NK-92 (cell line): ENCODE results near the gene NSD1.

ENCODE experiments used
- DNase-seq: peaks from one replicate; lab custom pipeline; 2025; ENCODE audit not compliant: unreplicated experiment; lab: John Stamatoyannopoulos, UW

NSD1 gene

GRCh38 chr5:177275883-177276282 is 142.3 kb downstream of the NSD1 start:
- DNase-seq = no peak

GRCh38 chr5:177276886-177277285 is 143.3 kb downstream of the NSD1 start:
- no peak for DNase-seq

- no peak for DNase-seq
These were observed 154.6 kb downstream of the NSD1 start for GRCh38 chr5:177288191-177288590.

GRCh38 chr5:177290816-177291596 is 157.4 kb downstream of the NSD1 start:
- DNase-seq = no peak

- DNase-seq = no peak
These were observed 158.2 kb downstream of the NSD1 start for GRCh38 chr5:177291735-177292134.

GRCh38 chr5:177293819-177294581 is 160.4 kb downstream of the NSD1 start:
- no peak for DNase-seq

- DNase-seq = no peak
These were observed 161.1 kb downstream of the NSD1 start for GRCh38 chr5:177294632-177295031.

GRCh38 chr5:177295924-177296323 is 162.4 kb downstream of the NSD1 start:
- no peak for DNase-seq

- DNase-seq = no peak
These were observed 163.0 kb downstream of the NSD1 start for GRCh38 chr5:177296581-177296980.

GRCh38 chr5:177297922-177298321 is 164.3 kb downstream of the NSD1 start:
- DNase-seq = no peak

GRCh38 chr5:177299697-177300096 is 166.1 kb downstream of the NSD1 start:
- DNase-seq = no peak

- peak; percentile 25 for DNase-seq
These were observed 166.8 kb downstream of the NSD1 start for GRCh38 chr5:177300236-177300880.

- no peak for DNase-seq
These were observed 167.4 kb downstream of the NSD1 start for GRCh38 chr5:177300951-177301350.

- DNase-seq = no peak
These were observed 168.1 kb downstream of the NSD1 start for GRCh38 chr5:177301503-177302165.

- no peak for DNase-seq
These were observed 169.0 kb downstream of the NSD1 start for GRCh38 chr5:177302354-177303110.

- no peak for DNase-seq
These were observed 169.8 kb downstream of the NSD1 start, which contains the start of the genes PRELID1 and RAB24 for GRCh38 chr5:177303121-177303924. Gene PRELID1 (plus strand): TSS chr5:177303799. CDS start chr5:177303986, 187 bp downstream. Gene RAB24 (minus strand): TSS chr5:177303719. CDS start chr5:177303288, 431 bp downstream.

- no peak for DNase-seq
These were observed 170.4 kb downstream of the NSD1 start for GRCh38 chr5:177303925-177304391.

GRCh38 chr5:177304392-177305119 is 171.0 kb downstream of the NSD1 start:
- no peak for DNase-seq
